HS-27A (cell line): ENCODE measurements around the gene SLC26A1.

Experiments
- DNase-seq: peaks from one replicate; pipeline ENCODE4 v3.0.0-alpha.2; 2012; ENCODE audit warnings: low read depth, missing footprints

Gene SLC26A1, protein sequence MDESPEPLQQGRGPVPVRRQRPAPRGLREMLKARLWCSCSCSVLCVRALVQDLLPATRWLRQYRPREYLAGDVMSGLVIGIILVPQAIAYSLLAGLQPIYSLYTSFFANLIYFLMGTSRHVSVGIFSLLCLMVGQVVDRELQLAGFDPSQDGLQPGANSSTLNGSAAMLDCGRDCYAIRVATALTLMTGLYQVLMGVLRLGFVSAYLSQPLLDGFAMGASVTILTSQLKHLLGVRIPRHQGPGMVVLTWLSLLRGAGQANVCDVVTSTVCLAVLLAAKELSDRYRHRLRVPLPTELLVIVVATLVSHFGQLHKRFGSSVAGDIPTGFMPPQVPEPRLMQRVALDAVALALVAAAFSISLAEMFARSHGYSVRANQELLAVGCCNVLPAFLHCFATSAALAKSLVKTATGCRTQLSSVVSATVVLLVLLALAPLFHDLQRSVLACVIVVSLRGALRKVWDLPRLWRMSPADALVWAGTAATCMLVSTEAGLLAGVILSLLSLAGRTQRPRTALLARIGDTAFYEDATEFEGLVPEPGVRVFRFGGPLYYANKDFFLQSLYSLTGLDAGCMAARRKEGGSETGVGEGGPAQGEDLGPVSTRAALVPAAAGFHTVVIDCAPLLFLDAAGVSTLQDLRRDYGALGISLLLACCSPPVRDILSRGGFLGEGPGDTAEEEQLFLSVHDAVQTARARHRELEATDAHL

DNA sequence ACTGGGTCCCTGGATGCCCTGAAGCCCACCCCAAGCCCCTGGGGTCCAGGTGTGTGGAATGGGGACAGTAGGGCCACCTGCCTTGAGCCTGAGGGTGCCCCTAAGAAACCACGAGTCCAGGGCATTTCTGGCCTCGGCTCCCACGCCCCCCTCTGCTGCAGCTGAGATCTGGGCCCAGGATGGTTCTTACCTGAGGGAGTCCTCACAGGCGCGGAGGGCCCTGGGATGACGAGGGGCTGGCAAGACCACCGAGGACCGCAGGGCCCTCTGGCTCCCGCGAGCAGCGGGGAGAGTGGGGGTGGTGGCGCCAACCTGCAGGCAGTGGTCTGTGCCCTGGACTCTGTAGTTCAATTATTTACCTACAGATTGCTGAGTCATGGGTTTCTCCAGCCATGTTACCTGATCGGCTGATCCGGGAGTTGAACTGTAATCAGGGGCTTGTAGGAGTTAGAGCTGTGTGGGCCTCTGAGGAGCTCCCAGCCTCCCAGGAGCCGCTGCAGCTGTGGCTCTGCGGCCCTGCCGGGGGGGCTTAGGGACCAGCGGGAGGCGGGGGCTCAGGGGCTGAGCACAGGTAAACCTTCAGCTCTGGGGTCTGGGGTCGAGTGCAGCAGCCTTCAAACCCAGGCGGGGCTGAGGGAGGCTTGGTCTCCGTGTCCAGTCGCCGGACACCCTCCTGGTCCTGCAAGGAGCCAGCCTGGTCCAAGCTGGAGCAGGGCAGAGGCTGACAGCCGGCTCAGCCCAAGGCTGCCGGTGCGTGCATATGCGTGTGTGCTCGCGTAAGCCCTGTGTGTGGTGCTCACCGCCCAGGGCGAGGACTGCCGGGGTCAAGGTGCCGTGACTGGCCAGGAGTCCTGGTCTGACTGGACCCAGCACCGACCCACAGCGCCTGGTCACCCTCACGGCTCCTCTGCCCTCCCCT is at the start of gene SLC26A1:
Gene SLC26A1 (minus strand): TSS at position 294 of the 919 bp plus-strand sequence. CDS start 1,701 bp downstream, outside the sequence.
- no peak for DNase-seq

DNA sequence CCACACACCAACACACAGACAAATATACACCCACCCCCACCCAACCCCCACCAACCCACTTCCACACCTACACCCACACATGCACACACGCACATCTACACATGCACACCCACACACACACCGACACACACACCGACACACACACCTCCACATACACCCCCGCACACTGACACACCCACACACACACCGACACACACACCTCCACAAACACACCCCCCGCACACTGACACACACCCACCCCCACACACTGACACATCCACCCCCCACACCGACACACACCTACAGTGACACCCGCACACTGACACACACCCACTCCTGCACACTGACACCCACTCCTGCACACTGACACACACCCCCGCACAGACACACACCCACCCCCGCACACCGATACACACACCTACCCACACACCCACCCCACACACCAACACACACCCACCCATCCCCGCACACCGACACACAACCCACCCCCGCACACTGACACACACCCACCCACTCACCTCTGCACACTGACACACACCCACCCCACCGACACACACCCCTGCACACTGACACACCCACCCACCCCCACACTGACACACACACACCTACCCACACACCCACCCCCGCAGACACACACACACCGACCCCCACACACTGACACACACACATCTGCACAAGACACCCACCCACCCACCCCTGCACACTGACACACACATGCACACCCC is 49.3 kb upstream of the SLC26A1 start:
- no peak for DNase-seq

DNA sequence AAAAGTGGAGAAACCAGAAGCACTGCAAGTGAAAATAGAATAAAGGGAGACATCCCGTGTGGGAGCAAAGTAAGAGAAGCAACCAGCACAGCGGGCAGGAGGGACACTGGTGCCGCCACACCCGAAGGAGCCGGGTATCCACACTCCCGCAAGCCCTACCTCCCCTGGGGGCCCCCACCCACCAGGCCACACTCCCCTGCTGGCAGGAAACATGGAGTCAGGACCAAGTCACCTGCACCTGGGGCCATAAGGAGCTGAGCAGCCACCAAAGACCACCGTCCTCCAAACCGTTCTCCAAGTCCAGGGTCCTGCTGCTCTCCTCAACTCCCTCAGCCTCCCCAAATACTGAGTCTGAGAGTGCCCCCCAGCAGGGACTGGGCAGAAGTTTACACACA is 48.7 kb upstream of the SLC26A1 start:
- no peak for DNase-seq

DNA sequence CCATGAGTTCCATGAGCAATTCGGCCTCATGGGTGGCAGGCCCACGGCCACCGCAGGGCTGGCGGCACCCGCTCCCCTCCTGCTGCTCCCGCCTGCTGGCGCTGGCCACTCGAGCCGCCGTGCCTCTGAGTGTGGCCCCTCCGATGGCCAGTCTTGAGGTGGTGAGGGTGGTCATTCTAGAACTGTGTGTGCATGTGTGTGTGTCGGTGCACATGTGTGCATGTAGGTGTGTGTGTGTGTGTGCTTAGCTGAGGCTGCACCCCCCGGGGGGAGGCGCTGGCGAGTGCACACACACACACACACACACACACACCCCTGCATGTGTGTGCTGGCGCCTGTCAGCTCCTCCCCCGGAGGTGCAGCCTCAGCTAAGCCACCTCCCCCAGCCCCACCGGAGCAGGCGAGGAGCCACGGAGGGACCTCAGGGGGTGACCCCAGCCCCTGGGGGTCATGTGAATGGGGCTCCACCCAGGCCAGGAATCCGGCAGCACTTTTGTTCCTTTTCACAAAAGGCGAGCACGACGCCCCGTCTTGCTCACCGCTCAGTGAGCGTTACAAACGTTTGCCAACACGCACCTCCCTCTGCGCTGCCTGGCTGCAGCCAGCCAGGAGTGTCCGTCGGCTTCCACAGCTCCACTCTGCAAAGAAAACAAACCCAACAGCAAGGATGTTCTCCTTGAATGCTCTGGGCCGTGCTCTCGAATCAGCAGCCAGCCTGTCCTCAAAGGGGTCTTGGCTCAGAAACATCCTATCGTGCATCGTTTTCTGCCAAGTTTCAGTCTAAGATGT is 48.1 kb upstream of the SLC26A1 start:
- DNase-seq: no peak

DNA sequence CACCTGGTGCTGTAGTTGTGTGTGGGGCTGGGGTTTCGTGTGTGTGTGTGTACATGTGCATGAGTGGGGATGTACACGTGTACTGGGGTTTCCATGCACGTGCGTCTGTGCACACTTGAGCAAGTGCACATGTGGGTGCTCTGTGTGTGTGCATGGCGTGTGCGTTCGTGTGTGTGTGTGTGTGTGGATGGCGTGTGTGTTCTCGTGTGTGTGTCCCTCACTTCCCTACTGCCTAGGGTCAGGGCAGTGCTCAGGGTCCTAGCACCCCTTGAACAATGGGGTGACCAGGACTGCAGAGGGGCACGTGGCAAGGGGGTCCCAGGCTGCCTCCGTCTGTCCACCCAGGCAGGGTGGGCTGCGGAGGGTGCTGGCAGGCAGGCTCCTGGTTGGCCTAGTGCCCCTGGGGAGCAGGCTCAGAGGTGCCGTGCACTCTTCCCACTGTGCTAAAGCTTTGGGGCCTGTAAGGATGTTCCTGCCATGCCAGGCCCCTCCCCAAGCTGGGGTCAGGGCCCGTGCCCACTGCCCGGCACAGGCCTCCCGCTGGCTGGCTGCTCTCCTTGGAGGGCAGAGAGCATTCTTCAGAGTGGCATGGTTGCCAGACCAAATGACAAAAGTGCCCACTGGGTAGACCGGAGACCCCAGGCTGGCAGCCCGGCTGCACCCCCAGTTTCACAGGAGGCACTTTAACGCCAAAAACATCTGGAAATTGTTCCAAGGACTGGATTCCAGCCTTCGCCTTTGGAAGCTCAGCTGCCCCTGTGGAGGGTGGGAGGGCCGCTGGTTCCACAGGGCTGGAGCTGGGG is 47.3 kb upstream of the SLC26A1 start:
- no peak for DNase-seq

DNA sequence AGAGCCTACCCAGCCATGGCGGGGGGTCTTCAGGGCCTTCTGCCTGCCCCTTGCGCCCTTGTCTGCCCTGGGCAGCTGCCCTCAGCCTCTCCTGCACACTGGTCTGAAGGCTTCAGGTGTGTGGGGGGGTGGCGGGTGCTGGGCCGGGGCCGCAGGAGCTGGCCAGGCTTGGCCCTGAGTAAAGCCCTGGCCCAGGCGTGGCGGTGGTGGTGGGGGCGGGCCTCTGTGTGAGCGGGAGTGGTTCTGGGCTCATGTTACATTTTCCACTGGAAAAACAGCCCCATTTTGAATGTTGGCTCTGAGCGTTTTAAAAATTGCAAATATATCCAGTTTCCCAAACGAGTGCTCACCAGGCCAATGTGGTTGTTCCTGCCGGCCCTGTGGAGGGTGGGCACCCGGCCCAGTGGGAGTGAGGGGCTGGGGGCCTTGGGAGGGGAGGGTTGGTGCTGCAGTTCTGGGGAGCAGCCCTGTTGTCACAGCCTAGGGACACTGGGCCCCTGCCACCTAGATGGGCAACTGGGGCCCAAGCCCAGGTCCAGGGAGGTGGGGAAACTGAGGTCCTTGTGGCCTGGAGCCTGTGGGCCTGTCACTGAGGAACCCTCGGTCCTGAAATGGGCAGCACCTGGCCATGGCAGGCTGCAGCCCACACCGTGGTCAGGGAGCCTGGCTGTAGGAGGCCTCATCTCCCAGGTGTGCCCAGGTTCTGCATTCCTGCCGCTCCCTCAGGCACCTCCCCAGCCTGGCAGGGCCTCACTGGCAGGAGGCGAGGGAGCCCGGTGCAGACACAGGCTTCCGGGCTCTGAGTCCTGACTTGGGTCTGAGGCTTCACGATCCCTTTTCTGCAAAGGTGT is 46.5 kb upstream of the SLC26A1 start:
- DNase-seq: no peak

DNA sequence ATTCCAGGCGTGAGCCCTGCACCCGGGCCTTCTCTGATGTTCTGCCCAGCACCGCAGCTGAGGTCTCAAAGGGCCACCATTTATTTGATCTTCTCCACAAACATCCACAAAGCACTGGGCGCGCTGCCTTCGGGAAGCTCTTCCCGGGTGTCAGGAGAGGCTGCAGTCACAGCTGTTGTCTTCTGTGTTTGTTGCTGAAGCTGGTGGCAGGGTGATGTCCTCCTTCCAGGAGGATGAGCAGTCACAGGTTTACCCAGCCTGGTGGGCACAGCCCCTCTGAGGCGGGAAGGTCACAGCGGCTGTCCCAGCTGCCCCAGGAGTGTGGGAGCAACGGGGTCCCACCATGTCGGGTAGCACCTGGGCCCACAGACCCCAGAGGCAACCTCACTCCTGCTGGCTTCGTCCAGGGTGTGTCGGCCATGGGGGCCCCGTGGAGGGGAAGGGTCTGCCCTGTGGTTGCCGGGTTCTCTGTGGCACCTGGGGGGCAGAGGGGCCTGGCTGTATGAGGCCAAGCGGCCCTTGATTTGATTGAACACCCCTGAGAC is 45.8 kb upstream of the SLC26A1 start:
- DNase-seq: no peak

DNA sequence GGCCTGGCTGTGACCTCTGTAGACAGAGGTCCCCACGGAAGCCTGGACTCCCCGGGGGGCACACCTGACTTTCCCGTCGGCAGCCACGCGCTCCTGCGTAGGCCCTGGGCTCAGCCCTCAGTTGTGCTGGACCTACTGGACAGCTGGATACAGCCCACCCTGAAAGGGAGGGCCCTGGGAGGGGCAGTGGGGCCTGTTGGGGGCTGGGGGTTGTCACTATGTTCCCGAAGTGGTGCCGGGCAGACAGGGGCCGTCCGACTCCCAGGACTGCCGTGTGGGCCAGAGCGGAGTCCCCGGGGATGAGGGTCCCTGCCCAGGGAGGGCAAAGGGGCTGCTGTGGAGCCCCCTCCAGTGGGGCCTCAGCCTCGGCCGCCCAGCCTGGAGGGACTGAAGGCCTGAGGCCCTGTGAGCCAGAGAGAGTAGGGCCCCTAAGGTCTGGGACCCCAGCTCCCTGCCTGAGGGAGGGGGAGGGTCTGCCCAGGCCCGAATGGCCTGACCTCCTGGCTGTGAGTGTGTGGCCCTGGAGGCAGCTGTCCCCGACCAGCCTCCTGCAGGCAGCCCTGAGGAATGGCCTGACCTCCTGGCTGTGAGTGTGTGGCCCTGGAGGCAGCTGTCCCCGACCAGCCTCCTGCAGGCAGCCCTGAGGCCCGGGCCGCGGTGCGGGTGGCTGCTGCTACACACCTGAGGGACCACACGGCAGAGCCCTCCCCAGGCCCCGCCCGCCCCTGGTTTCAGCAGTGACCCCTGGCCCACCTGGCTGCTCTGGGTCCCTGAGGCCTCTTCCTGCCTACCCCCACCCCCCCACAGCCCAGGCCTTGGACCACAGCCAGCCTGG is 44.0 kb upstream of the SLC26A1 start:
- DNase-seq: no peak

DNA sequence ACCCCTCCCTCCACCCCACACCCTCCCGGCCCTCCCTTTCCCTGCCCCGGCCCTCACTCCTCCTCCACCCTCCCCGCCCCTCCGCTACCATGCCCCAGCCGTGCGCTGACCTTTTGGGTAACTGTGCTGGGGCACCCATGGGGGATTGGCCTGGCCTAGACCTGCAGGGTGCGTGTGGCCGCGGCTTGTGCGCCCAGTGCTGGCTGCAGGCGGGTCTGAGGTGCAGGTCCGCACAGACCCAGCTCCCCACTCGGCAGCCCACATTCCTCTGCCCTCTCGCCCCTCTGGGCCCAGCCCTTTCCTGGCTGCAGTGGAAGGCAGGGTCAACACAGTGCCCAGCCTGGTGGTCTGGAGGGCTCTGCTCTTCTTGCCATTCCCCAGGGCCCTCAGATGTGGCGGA is 42.9 kb upstream of the SLC26A1 start:
- DNase-seq: no peak

DNA sequence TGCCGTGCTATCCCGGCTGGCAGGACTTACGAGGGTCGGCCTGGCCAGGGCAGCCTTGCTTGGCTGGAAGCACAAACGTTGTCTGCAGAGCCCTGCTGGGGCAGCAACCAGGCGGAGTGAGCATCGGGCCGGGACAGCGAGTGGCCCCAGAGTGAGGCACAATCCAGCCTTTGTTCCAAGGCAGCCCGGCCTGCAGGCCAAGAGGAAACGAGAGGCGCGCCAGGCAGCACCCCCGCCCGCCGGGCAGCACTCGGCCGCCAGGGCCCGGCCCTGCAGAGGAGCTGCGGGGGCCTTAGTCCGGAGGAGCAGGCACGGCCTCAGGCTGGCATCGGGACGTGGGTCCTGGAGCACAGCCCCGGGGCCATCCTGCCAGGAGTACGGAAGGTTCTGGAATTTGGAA is 42.3 kb upstream of the SLC26A1 start:
- DNase-seq: no peak

DNA sequence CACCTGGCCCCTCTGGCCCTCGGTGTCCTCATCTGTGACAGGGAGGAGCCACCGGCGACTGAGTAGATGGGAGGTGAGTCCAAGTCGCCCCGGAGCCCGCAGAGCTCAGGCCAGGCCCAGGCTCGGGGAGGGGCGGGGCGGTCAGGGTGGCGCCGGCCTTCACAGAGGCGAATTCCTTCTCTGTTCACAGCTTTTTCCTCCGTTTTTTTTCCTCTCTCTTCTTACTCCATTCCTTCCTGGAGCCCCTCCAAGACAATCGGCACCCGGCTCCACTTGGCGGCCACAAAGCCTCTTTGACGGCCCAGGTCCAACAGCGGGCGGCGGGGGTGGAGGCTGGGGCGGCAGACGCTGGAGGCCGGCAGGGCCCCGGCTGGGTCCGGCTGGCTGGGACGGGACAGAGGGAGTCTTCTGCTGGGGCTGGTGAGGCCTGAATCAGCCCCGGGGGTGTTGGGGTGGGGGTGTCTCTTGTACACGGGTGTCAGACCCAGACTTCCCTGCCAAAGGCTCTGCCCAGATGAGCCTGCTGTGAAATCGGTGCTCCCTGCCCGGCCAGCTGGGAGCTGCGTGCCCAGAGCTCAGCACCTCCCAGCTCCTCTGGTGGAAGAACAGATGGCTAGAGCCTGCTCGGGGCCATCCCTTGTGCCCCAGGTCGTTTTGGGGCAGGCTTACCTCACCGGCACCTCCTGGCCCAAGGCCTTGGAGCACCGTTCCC is 40.8 kb upstream of the SLC26A1 start:
- no peak for DNase-seq

DNA sequence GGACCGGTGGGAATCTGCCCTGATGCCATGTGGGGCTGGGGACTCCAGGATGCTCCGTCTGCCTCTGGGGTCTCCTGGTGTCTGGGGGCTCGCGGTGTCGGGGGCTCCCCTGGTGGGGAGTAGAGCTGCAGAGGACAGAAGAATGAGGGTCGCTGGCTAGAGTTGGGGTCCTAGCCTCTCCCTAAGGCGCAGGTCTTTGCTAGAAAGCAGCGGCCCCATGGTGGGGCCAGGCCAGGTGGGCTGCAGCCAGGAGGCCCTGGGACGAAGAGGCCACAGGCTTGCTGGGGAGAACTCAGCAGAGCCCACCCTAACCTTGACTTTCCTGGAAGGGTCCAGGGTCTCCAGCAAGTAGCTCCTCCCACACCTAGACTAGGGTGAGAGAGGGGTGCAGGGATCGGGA is 39.7 kb upstream of the SLC26A1 start:
- DNase-seq: no peak

DNA sequence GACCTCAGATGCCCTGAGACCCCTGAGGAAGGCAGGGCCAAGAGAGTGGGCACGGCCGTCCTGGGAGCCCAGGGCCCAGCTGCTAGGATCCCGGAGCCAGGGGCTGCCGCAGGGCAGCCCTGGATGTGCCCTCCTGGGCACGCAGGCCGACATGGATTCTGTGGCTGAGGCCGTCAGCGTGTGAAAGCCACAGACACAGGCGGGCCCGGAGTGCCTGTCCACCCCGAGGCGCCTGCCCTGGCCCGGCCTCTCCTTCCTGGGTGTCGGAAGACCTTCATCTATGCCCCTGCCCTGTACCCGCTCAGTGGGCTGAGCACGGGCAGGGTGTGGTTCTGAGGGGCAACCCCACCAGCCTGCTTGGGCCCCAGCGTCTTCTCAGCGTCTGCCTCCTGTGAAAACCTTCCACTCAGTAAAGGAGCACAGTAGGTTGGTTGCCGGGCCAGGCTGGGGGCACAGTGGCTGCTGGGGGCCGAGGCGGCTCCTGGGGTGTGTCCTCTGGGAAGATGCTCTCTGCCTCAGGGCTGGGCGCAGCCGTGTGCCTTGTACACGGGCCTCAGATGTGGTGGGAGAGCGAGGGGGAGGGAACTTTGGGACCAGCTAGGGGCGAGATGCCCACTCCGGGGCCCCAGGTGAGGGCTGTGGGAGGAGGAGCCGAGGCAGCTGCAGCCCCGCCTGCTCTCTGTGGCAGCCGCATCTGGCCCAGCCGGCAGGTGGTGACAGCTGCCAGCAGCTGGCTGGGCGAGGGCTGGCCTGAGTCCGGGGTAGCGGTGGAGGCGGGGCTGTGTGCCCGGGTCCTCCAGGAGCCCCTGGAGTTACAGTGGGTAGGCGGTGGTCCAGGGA is 39.0 kb upstream of the SLC26A1 start:
- DNase-seq: no peak

DNA sequence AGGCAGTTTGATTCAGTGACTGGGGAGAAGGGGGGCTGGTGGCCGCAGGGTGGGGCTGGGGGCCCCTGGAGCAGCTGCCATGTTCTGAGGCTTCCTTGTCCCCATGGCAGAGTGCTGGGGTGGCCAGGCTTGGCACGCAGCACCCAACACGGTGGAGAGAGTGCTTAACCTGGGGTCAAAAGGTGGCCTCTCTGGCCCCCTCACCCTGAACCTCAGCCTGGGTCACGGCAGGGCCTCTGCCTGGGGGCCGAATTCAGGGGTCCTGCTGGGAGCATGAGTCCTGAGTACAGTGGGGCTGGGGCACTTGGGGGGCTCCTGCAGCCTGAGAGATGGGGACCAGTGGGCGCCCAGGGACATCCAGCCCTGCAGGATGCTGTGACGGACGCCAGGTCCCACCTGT is 38.1 kb upstream of the SLC26A1 start:
- no peak for DNase-seq

DNA sequence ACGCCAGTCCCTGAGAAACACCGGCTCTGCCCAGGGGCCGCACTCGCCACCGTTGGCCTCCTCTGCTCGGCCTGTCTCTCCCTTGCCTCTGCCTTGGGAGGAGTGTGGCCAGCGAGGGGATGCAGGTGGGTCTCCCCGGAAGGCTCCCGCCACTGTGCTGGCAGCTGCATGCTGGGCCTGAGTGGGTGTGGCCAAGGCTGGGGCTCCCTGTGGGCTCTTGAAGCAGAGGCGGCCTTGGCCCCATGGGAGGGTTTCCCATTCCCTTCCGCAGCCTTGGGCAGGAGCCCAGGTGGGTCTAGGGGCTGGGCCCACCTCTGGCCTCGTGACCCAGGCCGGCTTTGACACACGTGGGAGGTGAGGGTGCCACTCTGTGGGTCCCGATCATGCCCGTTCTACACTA is 37.4 kb upstream of the SLC26A1 start:
- no peak for DNase-seq

DNA sequence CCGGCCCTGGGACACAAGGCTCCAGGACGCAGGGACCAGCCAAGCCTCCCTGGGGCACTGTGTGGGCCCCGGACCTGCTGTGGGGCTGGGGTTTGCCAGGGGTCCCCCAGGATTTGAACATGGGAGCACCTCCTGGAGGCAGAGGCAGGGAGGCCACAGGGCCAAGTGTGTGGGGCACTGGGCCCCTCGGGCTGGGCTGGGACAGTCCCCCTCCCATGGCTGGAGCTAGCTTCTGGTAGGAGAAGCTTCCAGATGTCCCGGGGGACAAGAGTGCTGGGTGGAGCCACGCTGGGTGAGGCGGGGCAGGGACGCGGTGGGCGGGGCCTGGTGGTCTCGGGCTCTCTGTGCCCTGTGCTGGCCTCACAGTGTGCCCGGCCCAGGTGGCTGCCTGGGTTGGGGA is 36.8 kb upstream of the SLC26A1 start:
- DNase-seq: no peak
